ENCODE data around the gene CADPS2.

Gene CADPS2

GRCh38 chr7:122407195-122407594, 479.1 kb downstream of the CADPS2 start:
- Histone ChIP-seq H3K4me1 (ENCODE audit: insufficient read depth, low read length, poor library complexity, severe bottlenecking) (no peaks in the 10 kb centered on the region), H3K9me3 (ENCODE audit: insufficient read depth, low read depth, low read length) (no peaks in the 10 kb centered on the region), H2AFZ (ENCODE audit: low read length) (no peak overlapping the region), H3K79me2 (ENCODE audit: insufficient read depth, low read length) (no peaks in the 10 kb centered on the region), H3K36me3 (ENCODE audit: insufficient read depth, low read length) (no peaks in the 10 kb centered on the region), H3K27me3 (ENCODE audit: insufficient read depth, low read length, poor library complexity, severe bottlenecking) (no peaks in the 10 kb centered on the region), H3F3A (ENCODE audit: low read depth) (no peaks in the 10 kb centered on the region), H3K4me2 (ENCODE audit: low read depth, low read length, poor library complexity, severe bottlenecking) (no peak overlapping the region), H4K20me1 (ENCODE audit: insufficient read depth, low read length, poor library complexity, severe bottlenecking) (no peaks in the 10 kb centered on the region), H3K4me3 (ENCODE audit: low read length, poor library complexity, severe bottlenecking) (no peak overlapping the region), H3K9me2 (replicated peaks; ENCODE audit: low read depth, low read length) (no peaks in the 10 kb centered on the region), H3K9ac (ENCODE audit: low read depth, low read length, poor library complexity, severe bottlenecking) (no peak overlapping the region)
- no peak for TF ChIP-seq EZH2phosphoT487 (IDR thresholded peaks at IDR 0.05; ENCODE audit: borderline replicate concordance)
- no peak for TF ChIP-seq CTCF (conservative IDR thresholded peaks at IDR 0.05; ENCODE audit: low read length)

- H3K9me2 ChIP-seq (replicated peaks; ENCODE audit: low read depth, low read length), result no peaks in the 10 kb centered on the region
- no peaks in the 10 kb centered on the region for H3K4me1 ChIP-seq (ENCODE audit: insufficient read depth, low read length, poor library complexity, severe bottlenecking)
- H3K4me3 ChIP-seq (ENCODE audit: low read length, poor library complexity, severe bottlenecking), result no peak overlapping the region
- no peaks in the 10 kb centered on the region for H3K9me3 ChIP-seq (ENCODE audit: insufficient read depth, low read depth, low read length)
- H3K9ac ChIP-seq (ENCODE audit: low read depth, low read length, poor library complexity, severe bottlenecking), result no peak overlapping the region
- H3F3A ChIP-seq (ENCODE audit: low read depth), result no peaks in the 10 kb centered on the region
- no peak for TF ChIP-seq EZH2phosphoT487 (IDR thresholded peaks at IDR 0.05; ENCODE audit: borderline replicate concordance)
- no peak for TF ChIP-seq CTCF (conservative IDR thresholded peaks at IDR 0.05; ENCODE audit: low read length)
- H2AFZ ChIP-seq (ENCODE audit: low read length), result no peak overlapping the region
- no peaks in the 10 kb centered on the region for H4K20me1 ChIP-seq (ENCODE audit: insufficient read depth, low read length, poor library complexity, severe bottlenecking)
- no peaks in the 10 kb centered on the region for H3K27me3 ChIP-seq (ENCODE audit: insufficient read depth, low read length, poor library complexity, severe bottlenecking)
- H3K79me2 ChIP-seq (ENCODE audit: insufficient read depth, low read length), result no peaks in the 10 kb centered on the region
- H3K4me2 ChIP-seq (ENCODE audit: low read depth, low read length, poor library complexity, severe bottlenecking), result no peak overlapping the region
- H3K36me3 ChIP-seq (ENCODE audit: insufficient read depth, low read length), result no peaks in the 10 kb centered on the region
Measured at GRCh38 chr7:122403113-122403512, 483.1 kb downstream of the CADPS2 start.

- TF ChIP-seq CTCF (conservative IDR thresholded peaks at IDR 0.05; ENCODE audit: low read length) (no peak), EZH2phosphoT487 (IDR thresholded peaks at IDR 0.05; ENCODE audit: borderline replicate concordance) (no peak)
- Histone ChIP-seq H3K9me2 (replicated peaks; ENCODE audit: low read depth, low read length) (no peaks in the 10 kb centered on the region), H3K9ac (ENCODE audit: low read depth, low read length, poor library complexity, severe bottlenecking) (no peak overlapping the region)
Measured at GRCh38 chr7:122402235-122402634, 484.0 kb downstream of the CADPS2 start.

More at GRCh38 chr7:122402235-122402634, 484.0 kb downstream of the CADPS2 start:
- Histone ChIP-seq H3F3A (ENCODE audit: low read depth) (no peaks in the 10 kb centered on the region), H2AFZ (ENCODE audit: low read length) (no peak overlapping the region), H3K4me1 (ENCODE audit: insufficient read depth, low read length, poor library complexity, severe bottlenecking) (no peaks in the 10 kb centered on the region), H3K79me2 (ENCODE audit: insufficient read depth, low read length) (no peaks in the 10 kb centered on the region), H3K4me3 (ENCODE audit: low read length, poor library complexity, severe bottlenecking) (no peak overlapping the region), H3K36me3 (ENCODE audit: insufficient read depth, low read length) (no peaks in the 10 kb centered on the region), H3K27me3 (ENCODE audit: insufficient read depth, low read length, poor library complexity, severe bottlenecking) (no peaks in the 10 kb centered on the region), H4K20me1 (ENCODE audit: insufficient read depth, low read length, poor library complexity, severe bottlenecking) (no peaks in the 10 kb centered on the region), H3K9me3 (ENCODE audit: insufficient read depth, low read depth, low read length) (no peaks in the 10 kb centered on the region), H3K4me2 (ENCODE audit: low read depth, low read length, poor library complexity, severe bottlenecking) (no peak overlapping the region)

Measured in Loucy (cell line).